HepG2 (cell line): ENCODE measurements around the gene SLC23A3. TPM values are rescaled to one million over a fixed set of nuclear protein-coding genes. Genes with fewer than 3 reads are reported as not detected.

Experiments used
- AHDC1 ChIP-seq: sonication (generic); formaldehyde crosslinking; IDR thresholded peaks from 2 replicates; pipeline ENCODE4 v1.5.1; 2020; ENCODE audit warnings: mild to moderate bottlenecking, missing genetic modification reagents, borderline replicate concordance
- ATF7-NPFF ChIP-seq: sonication (generic); formaldehyde crosslinking; IDR thresholded peaks from 2 replicates; pipeline ENCODE4 v1.8.1; 2023; ENCODE audit warnings: mild to moderate bottlenecking, low read depth, missing genetic modification reagents, moderate library complexity
- CEBPG ChIP-seq: IDR thresholded peaks from 2 replicates; pipeline ENCODE4 v1.6.1; 2016
- RAD51 ChIP-seq: fragments of 450-650 bp; IDR thresholded peaks from 2 replicates; pipeline ENCODE4 v1.6.1; 2016; ENCODE audit warnings: borderline replicate concordance
- SIN3A ChIP-seq: IDR thresholded peaks from 2 replicates; pipeline ENCODE4 v1.6.1; 2011; ENCODE audit warnings: low read depth, mild to moderate bottlenecking, control low read depth, low read length, borderline replicate concordance
- ZBTB33 ChIP-seq: sonication (generic); formaldehyde crosslinking; IDR thresholded peaks from 2 replicates; pipeline ENCODE4 v1.4.0; 2020; ENCODE audit warnings: missing genetic modification reagents
- ZC3H13 ChIP-seq: sonication (generic); formaldehyde crosslinking; IDR thresholded peaks from 2 replicates; pipeline ENCODE4 v1.8.1; 2023; ENCODE audit warnings: mild to moderate bottlenecking, missing genetic modification reagents, moderate library complexity
- polyA plus RNA-seq, 8 experiments: library from polyadenylated mRNA; depleted of rRNA in 3 of 8; stranded (reverse) in 7 of 8; unstranded in 1 of 8; fragments of >200 nt; fragmentation: Illumina TruSeq in 4 of 8; extraction: Trizol in 4 of 8; gene quantifications; 2 replicates each; pipeline versions ENCODE4 v1.2.1 to v1.2.3, GENCODE V29; 2011 to 2016; ENCODE audit warnings: low read depth in 4 of 8, missing spikeins in 1 of 8, mixed read lengths in 1 of 8; ENCODE audit not compliant: insufficient read depth in 1 of 8
- total RNA-seq, 5 experiments: library from RNA; depleted of rRNA; stranded (reverse); fragments of >200 nt; fragmentation: Illumina TruSeq; extraction: Trizol; gene quantifications; 2 replicates each; pipeline ENCODE4 v1.2.3, GENCODE V29; 2016; ENCODE audit warnings: low read depth in 1 of 5

SLC23A3 gene
- total and polyA plus RNA-seq, 2 of the 13 experiments (the other 11 are each of a cell fraction or from before 2014, with no cell fraction given): 0.38 to 0.78 TPM

GRCh38 chr2:219159771-219160185, 10.1 kb downstream of the SLC23A3 start (continued):
- peak; percentile 56; the same call in 1 of the 2 replicates for TF ChIP-seq AHDC1 (CRISPR knock-in tag)
- TF ChIP-seq RAD51: no peak
- TF ChIP-seq ZC3H13 (CRISPR knock-in tag): no peak
- no peak for TF ChIP-seq CEBPG
- no peak for TF ChIP-seq ZBTB33
- TF ChIP-seq ATF7-NPFF (CRISPR knock-in tag): peak; percentile 2; the same call in 1 of the 2 replicates
- TF ChIP-seq SIN3A: no peak
- TF ChIP-seq, all 625 proteins: peak for 7
